ENCODE data around the gene RGS6.

RGS6 gene

DNA sequence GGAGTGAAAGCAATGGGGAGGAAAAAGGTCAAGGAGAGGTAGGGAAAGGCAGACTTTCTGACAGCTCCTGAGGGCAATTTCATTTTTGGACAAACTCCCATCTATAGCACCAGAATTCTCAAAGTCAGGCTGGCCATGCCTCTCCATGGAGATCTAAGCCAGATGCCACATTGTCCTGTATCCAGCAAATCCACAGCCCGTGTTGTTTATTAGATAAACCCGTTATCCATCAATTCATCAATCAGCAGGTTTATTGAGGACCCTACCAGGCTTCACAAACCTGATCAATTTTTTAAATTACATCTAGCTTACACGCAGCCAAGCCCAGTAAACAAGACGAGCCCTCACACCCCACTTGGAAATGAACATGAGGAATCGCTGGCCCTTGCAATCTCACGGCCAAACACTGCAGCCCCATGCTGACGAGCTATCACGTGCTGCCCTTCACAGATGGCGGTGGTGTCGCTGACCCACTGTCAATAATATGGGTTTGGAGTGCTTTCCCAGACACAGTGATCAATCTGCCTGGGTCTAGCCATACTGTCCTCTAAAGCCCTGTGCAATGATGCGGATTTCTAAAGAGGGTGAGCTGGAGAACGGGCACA, 628.8 kb downstream of the RGS6 start:
- no peak for DNase-seq

DNA sequence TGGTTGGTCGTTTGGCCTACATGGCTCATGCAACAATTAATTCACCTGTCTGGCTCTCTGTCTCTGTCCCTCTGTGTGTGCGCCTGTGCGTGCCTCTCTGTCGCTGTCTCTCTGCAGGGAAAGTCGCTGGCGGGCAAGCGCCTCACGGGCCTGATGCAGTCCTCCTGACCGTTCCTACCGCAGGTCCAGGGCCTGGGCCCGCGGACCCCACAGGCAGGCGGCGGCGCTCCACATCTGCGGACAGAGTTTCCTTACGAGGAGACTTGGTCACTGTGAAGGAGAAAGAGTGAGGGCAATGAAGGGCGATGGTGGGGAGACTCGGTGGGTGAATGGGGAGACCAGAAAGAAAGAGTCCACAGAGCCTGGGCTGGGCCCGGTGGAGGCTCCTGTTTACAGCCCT, 630.1 kb downstream of the RGS6 start:
- no peak for DNase-seq

DNA sequence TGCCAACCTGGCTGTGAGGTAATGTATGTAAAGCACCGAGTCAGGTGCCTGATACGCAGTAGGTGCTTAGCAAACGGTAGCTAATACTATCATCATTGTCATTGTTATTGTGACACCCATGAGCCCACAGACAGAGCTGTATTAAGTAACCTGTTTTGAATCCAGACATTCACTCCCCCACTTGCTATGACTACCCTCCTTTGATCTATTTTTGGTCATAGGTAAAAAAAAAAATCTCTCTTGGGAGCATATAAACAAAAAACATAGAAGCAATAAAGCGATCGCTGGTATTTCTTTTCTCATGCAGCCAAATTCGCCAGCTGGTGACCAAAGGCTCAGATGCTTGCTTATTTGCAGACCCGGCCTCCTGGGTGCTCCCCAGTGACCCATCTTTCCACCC, 631.4 kb downstream of the RGS6 start:
- no peak for DNase-seq

DNA sequence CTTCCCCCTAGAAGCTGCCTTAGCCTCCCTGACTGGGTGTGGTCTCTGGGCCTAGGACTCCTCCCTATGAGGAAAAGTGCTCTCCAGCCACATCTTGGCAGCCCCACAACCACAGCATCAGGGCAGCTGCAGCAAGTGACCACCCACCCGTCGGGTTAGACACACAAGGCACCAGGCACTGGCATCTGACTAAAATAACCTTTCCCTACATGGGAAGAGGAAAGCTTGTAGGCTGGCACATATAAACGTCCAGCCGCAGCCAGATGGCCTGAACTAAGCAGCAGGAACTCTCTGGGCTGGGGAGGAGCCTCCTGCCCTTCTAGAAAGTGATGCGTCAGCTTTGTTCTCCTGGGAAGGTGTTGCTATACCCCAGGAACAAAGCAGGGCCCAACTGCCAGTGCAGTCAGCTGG, 632.9 kb downstream of the RGS6 start:
- no peak for DNase-seq

DNA sequence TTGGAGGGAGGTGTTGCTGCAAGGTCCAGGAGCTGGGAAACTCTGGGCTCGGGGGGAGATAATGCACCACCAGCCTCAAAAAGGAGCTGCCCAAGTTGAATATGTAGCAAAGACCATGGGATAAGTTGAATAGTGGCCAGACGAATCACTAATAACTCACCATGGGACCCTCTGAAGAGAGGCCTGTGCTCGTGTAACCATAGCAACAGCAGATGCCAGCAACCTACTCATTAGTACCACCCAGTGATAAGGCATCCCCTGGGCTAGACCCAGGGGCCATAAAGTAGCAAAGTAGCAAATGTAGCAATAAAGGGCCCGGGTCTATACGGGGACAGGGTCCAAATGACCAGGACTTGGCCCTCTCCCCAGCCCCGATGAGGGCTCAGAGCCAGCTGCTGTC, 633.7 kb downstream of the RGS6 start:
- no peak for DNase-seq

DNA sequence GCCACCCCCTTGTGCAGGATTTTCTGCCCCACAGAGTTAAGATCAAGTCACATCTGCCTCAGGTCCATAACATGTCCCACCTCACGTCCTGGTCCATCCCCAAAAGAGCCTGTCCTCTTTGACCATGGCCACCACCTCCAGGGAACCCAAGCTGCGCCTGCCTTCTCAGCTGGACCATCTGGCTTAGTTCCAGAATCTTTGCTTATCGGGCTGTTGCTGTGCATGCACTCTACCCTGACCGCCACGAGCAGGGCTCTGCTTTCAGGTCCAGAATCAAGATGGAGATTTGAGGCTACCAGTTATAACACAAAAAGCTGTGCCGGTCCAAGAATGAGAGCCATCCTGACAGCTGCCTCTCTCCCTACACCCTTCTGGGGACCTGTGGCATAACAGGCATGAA, 635.0 kb downstream of the RGS6 start:
- DNase-seq, result no peak

DNA sequence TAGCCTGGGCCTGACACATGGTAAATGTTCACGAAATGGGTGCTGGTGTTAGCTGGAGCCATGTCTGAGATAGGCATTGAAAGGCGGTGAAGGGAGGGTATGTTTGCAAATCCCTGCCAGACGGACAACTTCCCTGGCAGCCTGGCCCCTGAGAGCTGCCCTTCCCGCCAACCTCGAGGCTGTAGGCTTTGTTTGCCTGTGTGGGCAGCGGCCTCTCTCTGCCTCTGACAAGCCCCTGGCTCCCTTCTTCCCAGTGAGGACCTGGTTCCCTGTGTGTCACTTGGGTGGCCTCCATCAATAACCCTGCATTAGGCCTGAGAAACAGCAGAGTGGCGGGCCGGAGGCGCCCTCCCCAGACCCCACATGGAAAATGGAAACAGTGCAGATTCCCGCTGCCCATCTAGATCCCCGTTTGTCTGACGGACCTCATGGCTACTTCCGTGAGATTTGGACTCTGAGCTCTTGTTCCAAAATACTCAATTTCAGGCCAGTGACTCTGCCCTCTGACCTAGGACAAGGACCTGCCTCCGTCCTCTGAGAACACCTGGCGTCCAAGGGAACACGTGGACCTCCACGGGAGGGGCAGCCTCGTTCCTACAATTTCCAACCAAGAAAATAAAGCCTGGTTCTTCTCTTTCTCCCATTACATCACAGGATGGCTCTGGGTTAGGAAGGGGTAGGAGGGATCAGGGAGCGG, 636.2 kb downstream of the RGS6 start:
- no peak for DNase-seq

DNA sequence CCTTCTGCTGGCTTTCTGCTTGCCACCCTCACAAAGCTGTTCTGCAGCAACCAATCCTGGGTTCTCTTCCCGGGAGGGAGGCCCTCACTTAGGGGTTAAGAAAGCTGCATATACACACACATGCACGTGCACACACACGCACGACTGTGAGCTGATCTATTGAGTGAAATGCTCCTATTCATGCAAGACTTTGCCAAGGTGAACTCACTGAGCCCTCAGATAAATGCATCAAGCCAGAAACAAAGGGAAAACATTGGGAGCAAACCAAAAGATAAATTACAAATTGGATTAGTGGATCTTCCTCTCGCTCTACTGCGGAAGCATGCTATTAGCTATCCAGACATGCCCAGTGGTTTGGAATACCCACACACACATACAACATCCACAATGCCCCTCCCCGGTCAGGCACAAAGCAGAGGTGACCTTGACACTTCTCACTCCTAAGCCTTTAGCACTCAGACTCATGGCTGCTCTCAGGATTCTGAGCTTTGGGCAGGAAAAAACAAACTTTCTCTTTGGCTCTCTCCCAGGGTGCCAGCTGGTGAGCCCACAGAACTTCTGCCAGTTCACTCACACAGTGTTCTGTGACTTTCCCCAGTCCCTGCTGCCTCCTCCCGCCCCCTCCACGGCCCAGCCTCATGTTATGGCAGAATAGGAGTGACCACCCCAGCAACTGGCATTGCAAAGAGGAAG, 641.6 kb downstream of the RGS6 start:
- DNase-seq, result no peak

DNA sequence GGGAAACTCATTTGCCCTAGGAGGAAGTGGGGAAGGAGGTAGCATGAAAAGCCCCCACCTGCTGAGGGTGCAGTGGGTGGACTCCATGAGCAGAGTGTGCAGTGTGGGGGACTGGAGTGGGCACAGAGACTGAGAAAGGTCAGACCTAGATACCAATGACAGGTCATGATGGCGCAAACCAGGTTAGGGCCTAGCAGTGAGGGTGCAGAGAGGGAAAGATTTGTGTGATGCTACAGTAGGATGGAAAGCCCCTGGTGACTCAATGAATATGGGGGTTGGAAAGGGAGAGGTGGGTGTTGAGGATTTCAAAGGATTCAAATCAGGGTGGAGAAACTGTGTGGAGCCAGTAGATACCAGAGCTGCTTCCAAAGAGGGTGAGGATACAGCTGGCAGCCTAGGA, 642.5 kb downstream of the RGS6 start:
- DNase-seq, result no peak

DNA sequence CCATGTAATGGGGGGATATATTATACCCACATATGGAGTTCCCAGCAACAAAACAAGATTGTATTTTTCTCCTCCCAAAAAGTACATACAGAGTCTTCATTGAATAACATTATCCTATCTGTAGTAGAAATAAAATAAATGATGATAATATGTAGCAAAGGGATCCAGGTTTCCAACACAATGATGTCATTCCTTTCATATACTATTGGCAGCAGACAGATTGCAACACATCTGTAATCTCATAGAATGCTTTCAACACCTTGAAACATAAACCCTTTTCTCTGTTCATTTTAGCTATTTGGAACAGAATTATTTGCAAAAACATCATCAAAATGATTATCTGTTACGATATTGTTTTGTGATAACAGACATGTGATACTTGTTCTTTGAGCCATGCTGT, 644.0 kb downstream of the RGS6 start:
- no peak for DNase-seq

DNA sequence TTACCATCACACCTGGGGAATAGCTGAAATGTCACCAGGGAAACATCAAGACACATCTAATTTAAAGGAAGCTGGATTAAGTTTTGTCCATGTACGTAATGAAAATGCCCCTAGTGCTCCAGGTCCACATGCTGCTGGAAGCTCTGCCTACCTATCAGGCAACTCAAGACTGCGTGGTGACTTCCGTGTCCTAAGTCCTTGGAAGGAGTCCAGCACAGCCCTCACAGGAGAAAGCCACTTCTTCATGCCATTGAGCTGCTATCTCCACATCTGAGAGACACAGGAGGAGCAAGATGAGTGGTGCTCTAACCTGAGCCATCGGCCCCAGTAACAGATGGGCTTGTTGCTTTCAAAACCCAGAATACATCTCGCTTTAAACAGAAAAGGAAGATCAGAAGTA, 645.3 kb downstream of the RGS6 start:
- no peak for DNase-seq

DNA sequence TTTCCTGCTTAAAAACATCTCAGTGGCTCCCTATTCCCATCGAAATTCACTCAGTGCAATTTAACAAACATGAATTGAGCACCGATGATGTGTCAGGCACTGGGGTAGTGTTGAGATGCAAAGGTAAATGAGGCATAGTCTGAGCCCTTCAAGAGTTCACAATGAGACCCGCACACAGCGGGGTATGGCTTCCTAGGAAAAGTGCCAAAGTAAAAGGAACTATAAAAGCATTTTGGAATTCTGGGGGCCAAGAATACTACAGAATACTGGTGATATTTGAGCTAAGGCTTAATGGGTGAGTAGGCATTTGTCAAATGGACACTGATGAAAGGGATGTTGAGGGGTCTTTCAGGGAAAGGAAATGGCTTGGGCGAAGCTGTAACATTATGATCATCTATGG, 646.3 kb downstream of the RGS6 start:
- DNase-seq, result no peak

DNA sequence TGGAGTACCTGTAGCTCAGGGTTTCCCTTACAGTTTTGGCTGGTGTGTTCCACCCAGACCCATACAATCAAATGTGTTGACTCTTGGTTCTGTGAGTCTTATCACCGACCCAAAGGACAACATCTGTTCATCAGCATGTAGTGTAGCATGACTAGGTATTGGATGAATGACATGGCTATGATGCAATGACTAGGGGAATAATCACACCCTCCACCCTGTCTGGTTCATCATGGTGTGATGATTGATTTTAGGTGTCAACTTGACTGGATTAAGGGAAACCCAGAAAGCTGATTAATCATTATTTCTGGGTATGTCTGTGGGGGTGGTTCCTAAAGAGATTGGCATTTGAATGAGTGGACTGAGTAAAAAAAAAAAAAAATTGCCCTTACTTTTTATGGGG, 650.4 kb downstream of the RGS6 start:
- DNase-seq, result no peak

DNA sequence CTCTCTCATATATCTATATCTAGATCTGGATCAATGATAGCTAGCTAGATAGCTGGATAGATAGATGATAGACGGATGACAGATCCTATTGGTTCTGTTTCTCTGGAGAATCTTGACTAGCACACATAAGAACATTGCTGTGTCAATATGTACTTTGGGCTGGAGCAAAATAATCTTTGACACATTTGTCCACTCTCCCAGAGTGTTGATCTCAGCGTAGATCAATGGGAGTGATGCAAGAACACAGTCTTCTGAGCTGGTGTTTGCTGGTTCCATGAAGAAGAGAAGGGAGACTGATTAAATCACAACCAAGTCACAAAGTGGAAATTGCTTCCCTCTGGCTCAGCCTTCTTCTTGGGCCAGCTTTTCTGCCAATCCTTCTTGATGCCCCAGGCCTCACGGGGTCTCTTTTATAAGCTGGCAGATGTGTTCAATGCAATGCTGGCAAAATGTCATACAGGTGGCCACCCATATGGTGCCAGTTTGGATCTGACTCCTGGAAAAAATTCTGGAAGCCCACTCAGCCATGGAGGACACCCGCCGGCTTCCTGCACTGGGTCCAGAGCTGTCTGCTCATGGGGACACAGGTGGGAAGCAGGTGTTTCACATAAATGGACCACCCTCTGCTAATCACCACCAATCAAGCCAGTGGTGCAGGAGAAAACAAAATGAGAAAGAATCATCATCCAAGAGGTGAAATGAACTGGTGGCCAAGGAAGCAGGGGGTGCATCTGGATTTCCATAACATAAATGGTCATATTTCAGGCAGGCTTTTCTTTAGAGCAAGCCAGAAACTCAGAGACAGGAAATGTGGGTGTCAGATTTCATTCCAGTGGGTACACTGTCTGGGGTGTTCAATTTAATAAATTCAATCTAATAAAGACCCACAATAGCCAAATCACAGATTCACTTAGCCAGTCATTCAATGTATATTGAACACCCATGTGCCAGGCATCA, 651.4 kb downstream of the RGS6 start:
- no peak for DNase-seq

DNA sequence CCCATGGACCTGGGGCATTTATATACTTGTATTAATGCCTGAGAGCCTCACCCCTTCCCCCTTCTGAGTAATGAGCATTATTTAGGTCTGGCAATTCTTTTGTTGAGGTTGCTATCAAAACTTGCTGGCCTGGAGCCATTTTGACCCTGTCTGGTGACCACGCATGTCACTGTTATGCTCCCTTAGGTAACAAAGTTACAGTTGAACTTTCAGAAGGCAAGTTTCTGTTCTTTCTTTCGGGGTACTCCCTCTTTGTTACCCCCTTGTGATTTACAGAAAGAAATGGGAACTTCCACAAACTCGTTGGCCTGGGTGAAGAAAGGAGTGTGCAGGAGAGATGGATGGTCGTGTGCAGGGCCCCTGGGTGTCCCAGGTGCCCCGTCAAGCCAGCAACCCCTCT, 656.3 kb downstream of the RGS6 start:
- no peak for DNase-seq

DNA sequence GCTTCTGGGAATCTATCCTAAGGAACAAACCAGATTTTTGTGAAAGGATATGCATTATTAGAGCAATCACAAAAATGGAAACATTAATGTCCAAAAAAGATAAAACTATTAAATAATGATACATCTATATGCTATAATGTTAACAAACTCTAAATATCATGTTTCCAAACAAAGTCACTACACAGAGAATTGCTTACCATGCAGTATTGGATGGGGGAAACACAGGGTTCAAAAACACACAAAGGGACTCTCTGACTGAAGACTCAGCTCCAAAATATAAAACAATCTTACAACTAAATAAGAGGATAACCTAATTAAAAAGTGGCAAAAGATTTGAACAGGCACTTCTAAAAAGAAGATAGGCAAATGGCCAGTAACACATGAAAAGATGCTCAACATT, 657.4 kb downstream of the RGS6 start:
- DNase-seq, result no peak

DNA sequence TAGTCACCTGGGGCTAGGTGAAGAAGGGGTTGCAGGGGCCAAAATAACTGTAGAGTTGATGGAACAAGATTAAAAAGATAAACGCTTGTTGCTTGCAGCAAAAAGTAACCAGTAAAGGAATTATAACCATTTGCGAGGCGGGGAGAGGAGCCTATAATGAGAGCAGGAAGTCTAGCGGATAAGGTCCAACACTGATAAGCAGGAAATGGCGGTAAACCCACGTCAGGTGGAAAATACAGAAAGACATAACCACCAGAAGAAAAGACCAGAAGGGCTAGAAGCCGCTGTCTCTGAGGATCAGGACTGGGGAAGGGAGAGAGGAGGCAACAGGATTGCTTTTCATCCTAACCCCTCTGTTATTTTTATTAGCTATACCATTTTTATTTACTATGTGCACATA, 658.3 kb downstream of the RGS6 start:
- DNase-seq, result no peak

DNA sequence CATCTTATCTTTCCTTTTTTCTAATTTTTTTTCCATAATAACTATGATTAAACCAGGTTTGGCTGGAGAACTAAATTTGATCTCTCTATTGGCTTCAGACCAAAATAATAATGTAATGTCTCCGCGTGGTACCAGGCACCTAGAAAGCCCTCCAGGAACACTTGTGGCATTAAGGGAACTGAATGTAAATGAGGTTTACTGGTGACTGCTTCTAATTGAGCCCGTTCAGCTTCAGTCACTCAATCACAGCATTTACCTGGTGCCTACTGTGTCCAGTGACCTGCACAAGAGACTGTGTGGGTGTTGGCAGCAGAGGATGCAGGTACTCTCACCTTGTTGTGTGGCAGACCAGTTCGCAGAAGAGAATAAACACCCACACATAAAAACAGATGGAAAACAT, 659.2 kb downstream of the RGS6 start:
- no peak for DNase-seq

DNA sequence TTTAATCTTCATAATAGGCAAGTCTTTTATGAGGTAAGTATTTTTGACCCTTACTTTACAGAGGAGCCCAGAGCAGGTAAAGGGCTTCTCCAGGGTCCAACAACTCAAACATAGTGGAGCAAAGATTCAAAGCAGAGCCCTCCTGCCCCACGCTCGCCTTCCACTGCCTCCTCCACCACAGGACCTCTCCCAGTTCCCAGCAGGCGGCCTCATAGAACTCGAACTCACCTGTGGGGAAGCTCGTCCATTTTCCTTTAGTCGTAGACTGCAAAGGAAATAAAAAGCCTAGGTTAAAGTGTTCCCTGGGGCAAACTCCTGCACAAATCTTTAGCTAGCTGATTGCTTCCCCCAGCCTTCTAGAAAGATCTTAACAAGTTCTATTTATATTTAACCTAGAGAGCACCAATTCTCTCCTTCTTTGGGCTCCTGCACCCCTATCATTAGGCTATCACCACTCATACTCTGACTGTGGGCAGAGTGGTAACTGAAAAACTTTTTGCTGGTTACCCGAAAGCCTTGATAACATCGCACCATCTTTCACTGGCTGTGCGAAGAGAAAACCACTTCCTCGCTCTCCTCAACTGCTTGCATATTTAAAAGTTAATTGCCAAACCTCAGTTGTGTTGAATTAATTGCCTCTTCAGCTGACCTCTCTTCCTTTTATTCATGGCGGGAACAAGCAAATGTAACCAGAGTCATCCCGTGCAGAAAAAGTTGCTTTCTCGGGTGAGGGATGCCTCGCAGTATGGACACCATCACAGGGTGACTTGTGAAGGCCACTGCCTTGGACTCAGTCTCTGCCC, 662.1 kb downstream of the RGS6 start:
- no peak for DNase-seq

DNA sequence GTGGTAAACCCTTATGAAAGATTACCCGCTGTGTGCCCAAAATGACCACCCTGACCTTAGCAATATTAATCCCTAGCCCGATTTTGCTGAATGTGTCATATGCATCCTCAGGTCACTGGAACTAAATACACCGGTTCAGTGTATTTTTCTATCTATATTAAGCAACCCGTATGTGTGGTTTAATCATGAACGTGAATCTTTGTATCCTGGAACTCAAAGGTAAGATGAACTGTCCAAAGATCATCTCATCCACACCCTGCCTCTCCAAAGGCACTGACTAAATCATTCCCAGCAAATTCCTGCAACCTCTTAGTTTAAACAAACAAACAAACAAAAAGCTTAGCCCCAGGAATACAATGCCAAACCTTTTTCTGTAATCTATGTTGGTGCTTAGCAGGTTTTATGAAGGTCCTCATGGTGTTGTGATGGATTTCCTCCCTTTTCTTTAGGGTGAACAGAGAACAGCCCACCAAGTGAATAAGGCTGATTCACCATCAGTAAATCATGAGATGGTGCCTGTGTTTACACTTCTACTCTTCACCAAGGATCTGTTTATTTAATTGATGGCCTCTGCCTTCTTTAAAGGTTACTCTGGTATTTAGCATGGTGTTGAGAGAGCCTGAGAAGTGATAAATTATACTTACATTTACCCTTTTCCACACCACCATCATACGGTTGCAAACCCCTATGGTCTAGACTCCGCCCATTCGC, 663.1 kb downstream of the RGS6 start:
- no peak for DNase-seq

DNA sequence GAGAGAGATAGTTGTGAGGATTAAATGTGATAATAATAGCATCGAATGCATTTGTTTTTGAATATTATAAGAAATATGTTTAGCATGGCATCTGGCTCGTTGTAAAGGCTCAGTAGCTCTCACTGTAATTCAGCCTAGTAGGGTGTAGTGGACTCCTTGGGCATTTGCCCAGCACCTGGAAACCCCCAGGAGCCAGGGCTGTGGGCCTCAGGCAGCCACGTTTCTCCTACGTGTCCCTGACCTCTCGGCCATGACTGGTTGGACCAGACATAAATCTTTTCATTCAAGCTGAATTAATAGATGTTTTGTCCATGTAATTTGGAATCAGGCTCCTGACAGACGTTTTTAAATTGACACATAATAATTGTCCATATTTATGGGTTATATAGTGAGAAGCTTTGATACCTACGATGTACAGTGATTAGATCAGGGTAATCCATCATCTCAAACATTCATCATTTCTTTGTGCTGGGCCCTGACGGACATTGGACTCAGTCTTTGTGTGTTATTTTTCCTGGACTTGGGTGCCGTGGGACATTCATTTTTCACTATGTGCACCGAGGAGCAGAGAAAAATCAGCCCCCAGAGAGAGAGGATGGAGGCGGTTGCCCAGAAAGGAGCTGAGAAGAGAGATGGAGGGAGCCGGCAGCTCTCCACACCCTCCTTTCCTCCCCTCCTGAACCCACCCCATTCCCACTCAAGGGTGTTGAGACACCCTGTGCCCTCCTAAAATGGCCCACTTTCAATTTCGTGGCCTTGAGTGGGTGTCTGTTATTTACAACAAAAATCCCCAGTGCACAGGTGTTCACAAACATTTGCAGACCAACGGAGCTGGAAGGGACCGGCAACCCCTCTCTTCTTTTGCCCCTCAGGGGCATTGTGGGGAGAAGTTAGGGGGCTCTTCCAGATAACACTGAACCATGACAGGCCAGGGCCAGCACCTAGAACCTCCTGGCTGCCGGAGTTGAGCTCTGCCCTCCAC, 665.3 kb downstream of the RGS6 start:
- DNase-seq, result no peak

Data from NCI-H446 treated with DMSO at 0.1 percent for 48 hours (cell line).